Skeletal muscle cell (primary cell): ENCODE measurements around the gene TTC21A.

Experiments
- DNase-seq: peaks from one replicate; pipeline ENCODE4 v3.0.0-alpha.2; 2010; ENCODE audit warnings: low read depth
- H3K4me3 ChIP-seq: 2 replicates; pipeline ENCODE4 v1.5.1; 2011; ENCODE audit warnings: low read depth, mild to moderate bottlenecking, control low read depth, low read length, moderate library complexity

The TTC21A gene

GRCh38 chr3:39133822-39134221 is 26.3 kb downstream of the TTC21A start:
- no peak overlapping the region for H3K4me3 ChIP-seq
- DNase-seq = no peak

GRCh38 chr3:39134305-39134704 is 26.8 kb downstream of the TTC21A start:
- no peak overlapping the region for H3K4me3 ChIP-seq
- no peak for DNase-seq

- H3K4me3 ChIP-seq = no peak overlapping the region
- no peak for DNase-seq
Measured at GRCh38 chr3:39135170-39135805, 27.8 kb downstream of the TTC21A start.

GRCh38 chr3:39136533-39137434 is 29.3 kb downstream of the TTC21A start:
- no peak for DNase-seq
- no peak overlapping the region for H3K4me3 ChIP-seq

- DNase-seq = no peak
Measured at GRCh38 chr3:39137435-39137936, 30.0 kb downstream of the TTC21A start.

GRCh38 chr3:39137991-39138803 is 30.7 kb downstream of the TTC21A start:
- DNase-seq = no peak
- H3K4me3 ChIP-seq = no peak overlapping the region

More at GRCh38 chr3:39137435-39137936, 30.0 kb downstream of the TTC21A start:
- no peak overlapping the region for H3K4me3 ChIP-seq

- DNase-seq = no peak
- H3K4me3 ChIP-seq = no peak overlapping the region
Measured at GRCh38 chr3:39138804-39139415, 31.4 kb downstream of the TTC21A start.

GRCh38 chr3:39139442-39139841 is 32.0 kb downstream of the TTC21A start:
- no peak overlapping the region for H3K4me3 ChIP-seq
- DNase-seq = no peak

- DNase-seq = no peak
- H3K4me3 ChIP-seq = no peak overlapping the region
Measured at GRCh38 chr3:39140341-39140971, 33.0 kb downstream of the TTC21A start.

- H3K4me3 ChIP-seq = no peak overlapping the region
- no peak for DNase-seq
Measured at GRCh38 chr3:39141171-39141995, 33.9 kb downstream of the TTC21A start.

- H3K4me3 ChIP-seq = no peak overlapping the region
- DNase-seq = no peak
Measured at GRCh38 chr3:39142067-39142466, 34.6 kb downstream of the TTC21A start.

- DNase-seq = no peak
- H3K4me3 ChIP-seq = no peak overlapping the region
Measured at GRCh38 chr3:39143051-39143885, 35.8 kb downstream of the TTC21A start.

- DNase-seq = no peak
- no peak overlapping the region for H3K4me3 ChIP-seq
Measured at GRCh38 chr3:39144095-39144747, 36.7 kb downstream of the TTC21A start.

- H3K4me3 ChIP-seq = no peak overlapping the region
- no peak for DNase-seq
Measured at GRCh38 chr3:39144748-39145380, 37.4 kb downstream of the TTC21A start.

GRCh38 chr3:39146083-39146501 is 38.6 kb downstream of the TTC21A start:
- DNase-seq = no peak

More at GRCh38 chr3:39146083-39146501, 38.6 kb downstream of the TTC21A start:
- no peak overlapping the region for H3K4me3 ChIP-seq
